LoVo (cell line): ENCODE data around the gene CBY2.

ENCODE experiments used
- DNase-seq: peaks from one replicate; pipeline ENCODE4 v3.0.0-alpha.2; 2016; ENCODE audit warnings: low spot score

CBY2 gene

DNA sequence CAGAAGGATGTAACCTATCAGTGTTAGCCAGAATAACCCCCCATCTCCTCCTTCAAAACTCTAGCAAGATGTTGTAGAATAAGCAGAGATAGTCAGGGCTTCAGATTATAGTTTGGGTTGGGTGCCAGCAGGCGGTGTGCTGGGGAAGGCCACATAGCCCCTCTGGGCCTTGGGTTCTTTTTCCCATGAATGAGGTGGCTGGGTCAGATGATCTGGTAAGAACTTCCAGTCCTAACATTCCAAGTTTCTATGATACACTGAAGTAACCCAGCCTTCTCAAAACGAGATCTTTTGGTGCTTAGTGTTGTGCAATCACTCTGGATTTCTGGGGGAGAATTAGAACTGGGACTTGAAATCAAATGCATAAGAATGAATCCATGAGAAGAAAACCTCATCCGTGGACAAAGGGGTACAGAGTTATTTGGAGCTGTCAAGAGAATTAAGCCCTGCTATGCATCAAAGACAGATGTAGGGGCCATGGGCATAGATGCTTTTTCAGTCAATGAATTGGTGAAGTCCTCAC, 810 bp downstream of the CBY2 start:
- DNase-seq: no peak

DNA sequence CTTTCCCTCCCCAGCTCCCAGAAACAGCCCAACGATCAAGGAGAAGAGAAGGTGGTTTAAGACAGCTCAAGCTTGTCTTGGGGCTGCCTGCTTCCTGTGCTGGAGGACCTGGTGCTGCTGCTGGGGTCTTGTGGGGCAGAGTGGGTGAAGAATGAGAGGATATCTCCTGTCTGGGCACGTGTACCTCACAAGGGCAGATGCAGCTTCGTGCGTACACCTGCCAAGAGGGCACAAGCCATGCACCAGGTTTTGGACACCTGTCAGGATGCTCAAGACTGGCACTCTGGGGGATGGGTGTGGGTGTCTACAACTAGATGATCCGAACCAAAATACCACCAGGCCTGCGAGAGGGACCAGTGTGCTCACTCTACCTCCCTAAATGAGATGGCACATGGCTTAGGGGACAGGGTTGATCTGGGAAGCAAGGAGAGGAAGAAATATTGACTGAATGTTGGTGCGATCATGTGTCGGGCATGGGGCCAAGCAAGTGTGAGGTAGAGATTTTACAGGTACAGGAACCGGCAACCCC, 2.2 kb downstream of the CBY2 start:
- no peak for DNase-seq

DNA sequence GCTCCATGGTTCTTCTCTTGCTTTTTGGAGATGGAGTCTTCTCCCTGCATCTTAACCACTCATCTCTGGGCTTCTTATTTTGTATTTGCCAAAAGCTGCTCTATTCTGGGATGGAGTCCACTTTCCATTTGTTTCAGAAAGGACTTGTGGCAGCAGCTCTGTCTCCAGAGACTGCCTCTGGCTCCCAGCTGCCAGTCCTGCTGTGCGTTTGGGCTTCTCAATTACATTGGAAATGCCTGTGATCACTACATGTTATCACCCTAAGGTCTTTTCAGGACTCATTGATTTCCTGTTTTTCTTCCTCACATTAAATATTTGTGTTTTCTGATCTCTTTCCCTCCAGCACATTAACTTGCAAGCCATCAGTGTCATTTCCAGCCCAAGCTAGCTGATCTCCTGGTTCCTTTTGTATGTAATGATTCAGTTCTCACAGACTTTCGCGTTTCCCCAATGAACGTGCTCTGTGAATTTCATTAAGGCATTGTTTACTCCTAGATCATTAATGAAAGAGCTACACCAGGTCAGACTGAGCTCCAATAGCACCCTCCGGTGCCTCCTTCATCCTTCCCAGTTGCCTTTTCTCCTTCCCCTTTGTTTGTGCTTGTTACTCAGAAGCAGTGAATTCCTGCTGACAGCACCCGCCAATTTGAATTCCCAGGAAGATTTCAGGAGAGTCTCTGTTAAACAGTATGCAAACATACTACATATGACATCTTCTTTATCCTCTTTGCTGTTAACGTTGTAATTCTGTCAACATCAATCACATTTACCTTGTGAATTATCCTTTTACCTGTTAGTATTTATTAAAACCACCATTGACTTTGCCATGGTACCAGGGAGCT, 3.0 kb downstream of the CBY2 start:
- no peak for DNase-seq

GRCh38 chr13:45705918-45706317, 3.8 kb downstream of the CBY2 start:
- no peak for DNase-seq

DNA sequence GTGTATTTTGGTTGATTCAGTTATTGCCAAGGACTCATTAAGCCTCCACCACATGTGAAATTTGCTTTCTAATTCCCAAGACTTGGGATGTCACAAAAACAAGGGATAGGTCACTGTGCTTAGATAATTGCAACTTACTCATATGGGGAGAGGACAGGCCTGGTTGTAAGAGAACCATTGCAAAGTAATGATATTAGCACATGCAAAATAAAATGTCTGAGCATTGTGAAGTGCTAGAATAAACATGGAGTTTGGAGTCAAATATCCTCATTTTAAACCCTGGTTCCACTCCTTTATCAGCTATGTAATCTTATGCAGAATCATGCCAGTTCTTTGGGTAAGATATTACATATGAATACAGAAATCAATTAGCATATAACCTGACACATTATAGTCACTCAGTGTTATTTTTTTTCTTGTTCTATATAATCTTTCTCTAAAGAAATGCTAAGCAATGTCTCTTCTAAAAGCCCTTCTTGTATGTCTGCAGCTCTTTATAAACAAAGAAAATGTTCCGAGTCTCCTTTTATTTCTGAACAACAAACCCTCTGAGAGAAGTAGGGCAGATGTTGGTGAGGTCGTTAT, 5.5 kb downstream of the CBY2 start:
- DNase-seq: no peak

DNA sequence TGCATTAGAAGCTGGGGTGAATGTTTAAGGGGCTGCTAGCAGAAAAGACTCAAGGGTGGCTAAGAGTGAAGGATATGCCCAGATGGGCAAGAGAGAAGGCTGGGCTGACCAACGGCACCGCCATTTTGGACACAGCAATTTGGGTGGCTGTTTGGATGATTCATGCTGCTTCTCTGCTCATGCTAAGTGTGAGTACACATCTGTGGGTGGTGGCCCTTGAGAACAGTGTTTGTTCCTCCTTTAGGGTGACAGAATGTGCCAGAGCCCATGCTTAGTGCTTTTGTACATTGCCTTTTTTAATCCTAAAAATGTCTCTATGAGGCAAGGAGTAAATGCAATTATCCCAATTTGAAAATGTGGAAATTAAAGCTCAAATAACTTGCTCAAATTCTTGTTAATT, 9.8 kb downstream of the CBY2 start:
- DNase-seq: no peak

GRCh38 chr13:45713106-45713690, 11.1 kb downstream of the CBY2 start:
- no peak for DNase-seq

DNA sequence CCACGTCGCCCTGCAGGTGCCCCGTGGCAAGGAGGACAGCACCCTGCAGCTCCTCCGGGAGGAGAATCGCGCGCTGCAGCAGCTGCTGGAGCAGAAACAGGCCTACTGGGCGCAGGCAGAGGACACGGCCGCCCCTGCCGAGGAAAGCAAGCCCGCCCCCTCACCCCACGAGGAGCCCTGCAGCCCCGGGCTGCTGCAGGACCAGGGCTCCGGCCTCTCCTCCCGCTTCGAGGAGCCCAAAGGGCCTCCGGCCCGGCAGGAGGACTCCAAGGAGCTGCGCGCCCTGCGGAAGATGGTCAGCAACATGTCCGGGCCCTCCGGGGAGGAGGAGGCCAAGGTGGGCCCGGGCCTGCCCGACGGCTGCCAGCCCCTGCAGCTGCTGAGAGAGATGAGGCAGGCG, 11.6 kb downstream of the CBY2 start:
- no peak for DNase-seq

GRCh38 chr13:45714170-45714569, 12.1 kb downstream of the CBY2 start:
- no peak for DNase-seq

DNA sequence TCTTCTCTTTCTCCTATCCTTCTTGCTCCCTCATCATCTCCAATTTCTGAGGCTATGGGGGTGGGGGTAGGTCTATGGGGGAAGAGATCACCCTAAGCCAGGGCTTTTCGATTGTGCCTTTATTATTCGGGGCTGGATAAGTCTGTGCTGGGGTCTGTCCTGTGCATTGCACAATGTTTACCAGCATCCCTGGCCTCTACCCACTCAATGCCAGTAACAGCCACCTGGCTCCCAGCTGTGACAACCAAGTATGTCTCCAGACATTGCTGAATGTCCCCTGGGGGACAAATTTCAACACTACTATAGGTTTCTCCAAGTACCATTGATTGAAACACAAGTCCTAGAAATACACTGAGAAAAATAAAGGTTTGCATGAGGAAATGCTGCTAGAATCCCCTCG, 13.2 kb downstream of the CBY2 start:
- no peak for DNase-seq

DNA sequence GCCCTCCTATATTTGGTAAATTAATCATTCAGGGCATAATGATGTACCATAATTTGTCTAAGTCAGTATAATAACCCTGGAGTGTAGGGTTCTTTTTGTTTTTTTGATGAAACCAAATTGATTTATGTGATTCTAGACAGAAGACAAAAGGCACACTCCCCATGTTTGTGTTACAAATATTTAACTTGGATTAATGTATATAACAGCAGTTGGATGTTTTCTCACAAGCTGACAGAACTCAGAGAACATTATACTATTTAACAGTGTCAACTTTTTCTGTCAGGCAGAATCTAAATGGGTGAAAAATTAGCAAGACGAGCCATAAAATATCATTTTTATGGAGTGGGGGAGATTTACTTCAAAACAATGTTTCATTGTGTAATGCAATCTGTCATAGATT, 15.2 kb downstream of the CBY2 start:
- no peak for DNase-seq

- DNase-seq: no peak
Measured at GRCh38 chr13:45718063-45718462, 15.9 kb downstream of the CBY2 start.

DNA sequence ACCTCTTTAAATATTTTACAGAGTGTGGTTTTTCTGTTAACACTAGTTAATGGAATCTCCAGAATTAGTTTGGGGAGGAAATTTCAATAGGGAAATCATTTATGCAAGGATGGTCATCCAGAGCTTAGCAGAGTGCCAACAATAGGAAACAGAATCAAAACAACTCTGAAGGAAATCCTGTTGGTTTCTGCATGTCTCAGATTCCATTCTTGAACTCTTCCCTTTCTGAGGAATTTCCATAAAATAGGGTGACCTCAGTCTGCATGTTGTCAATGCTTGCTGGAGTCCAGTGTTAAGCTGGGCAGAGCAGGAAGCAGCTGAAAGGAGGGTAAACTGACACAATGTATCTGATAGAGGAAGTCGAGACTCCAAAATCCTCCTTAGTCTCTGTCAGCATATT, 16.9 kb downstream of the CBY2 start:
- DNase-seq: no peak

- no peak for DNase-seq
Measured at GRCh38 chr13:45721203-45721731, 19.1 kb downstream of the CBY2 start.

- no peak for DNase-seq
Measured at GRCh38 chr13:45723798-45724197, 21.7 kb downstream of the CBY2 start.

- DNase-seq: no peak
Measured at GRCh38 chr13:45728759-45729158, 26.6 kb downstream of the CBY2 start.

GRCh38 chr13:45731455-45731854, 29.3 kb downstream of the CBY2 start:
- no peak for DNase-seq

GRCh38 chr13:45732916-45733315, 30.8 kb downstream of the CBY2 start:
- DNase-seq: no peak

DNA sequence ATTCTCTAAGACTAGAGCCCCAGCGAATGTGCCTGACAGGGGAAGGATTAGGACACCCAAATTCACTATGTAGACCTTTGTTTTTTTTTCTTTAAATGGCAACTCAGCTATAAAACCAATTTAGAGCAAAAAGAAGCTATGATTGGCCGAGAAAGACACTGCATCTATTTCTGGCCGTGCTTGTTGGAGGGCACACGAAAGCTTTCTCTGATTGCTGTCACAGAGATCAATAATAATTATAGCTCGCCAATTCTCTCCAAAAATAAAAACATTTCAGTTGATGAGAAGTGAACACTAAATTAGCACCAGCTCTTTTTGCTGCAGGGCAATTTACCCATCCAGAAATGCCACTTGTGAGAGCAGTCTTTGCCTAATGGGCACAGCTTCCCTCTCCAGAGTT, 31.2 kb downstream of the CBY2 start:
- no peak for DNase-seq

- no peak for DNase-seq
Measured at GRCh38 chr13:45737571-45738017, 35.5 kb downstream of the CBY2 start.

- no peak for DNase-seq
Measured at GRCh38 chr13:45742985-45743384, 40.9 kb downstream of the CBY2 start.

DNA sequence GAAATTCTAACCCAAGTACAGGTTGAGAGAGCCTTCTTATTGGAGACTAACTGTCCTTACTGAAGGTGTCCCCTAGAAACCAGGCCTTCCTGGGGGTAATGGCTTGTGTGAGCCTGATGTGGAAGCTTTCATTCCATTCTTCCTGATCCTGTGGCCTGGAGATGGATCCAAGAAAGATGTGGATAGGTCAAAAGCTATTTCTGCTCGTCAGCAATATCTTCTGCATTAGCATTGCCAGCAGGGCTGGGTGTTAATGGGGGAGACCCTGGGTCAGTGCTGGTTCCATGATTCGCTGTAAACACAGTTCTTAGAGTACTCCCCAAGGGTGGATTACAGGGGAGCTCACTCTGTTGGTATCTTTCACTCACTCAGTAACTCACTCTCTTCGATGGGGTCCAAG, 42.9 kb downstream of the CBY2 start:
- DNase-seq: no peak

GRCh38 chr13:45747071-45747470, 45.0 kb downstream of the CBY2 start:
- DNase-seq: no peak
